GM19438 (cell line): ENCODE measurements around the gene SSC5D.
"Not testable (repeated sequence)": the region's sequence is repeated elsewhere in the genome, so short reads cannot be mapped to it uniquely, and the experiment has no call there.

Experiments
- ATAC-seq: cut with Tn5 transposase; IDR thresholded peaks from one replicate; pipeline ENCODE4 v1.9.1; 2021; ENCODE audit warnings: low read depth; ENCODE audit not compliant: unreplicated experiment

SSC5D gene

DNA sequence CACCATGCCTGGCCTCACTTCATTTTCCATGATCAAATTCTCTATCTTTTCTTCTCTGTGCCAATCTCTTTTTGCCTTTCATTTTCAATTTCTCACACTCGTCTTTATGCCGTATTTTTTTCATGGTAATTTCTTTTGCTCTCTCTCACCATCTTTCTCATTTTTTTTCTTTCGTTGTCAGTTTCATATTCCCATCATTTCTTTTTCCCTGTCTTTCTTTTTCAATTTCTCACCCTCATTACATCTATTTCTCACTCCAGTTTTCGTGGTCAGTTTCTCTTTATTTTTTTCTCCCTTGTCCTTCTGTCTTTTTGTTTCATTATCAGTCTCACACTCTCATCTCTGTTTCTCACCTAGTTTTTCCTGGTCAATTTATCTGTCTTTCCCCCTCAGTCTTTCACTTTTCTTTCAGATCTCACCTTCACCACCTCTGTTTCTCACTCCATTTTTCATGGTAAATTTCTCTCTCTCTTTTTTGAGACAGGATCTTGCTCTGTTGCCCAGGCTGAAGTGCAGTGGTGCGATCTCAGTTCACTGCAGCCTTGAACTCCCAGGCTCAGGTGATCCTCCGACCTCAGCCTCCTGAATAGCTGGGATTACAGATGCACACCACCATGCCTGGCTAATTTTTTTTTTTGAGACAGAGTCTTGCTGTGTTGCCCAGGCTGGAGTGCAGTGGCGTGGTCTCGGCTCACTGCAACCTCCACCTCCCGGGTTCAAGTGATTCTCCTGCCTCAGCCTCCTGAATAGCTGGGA lies 14.1 kb downstream of the SSC5D start:
- ATAC-seq = no peak

DNA sequence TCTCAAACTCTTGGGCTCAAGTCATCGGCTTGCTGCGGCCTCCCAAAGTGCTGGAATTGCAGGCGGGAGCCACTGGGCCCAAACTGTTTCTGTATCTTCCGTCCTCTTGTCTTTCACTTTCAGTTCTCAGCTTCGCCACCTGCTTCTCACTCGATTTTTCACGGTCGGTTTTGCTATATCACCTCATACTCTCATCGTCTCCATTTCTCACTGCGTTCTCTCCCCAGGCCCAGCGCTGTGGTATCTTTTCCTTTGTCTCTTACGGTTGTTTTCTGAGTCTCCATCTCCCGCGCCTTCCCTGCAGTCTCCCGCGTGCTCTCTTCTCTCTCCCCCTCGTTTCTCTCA lies 14.9 kb downstream of the SSC5D start:
- no peak for ATAC-seq

- ATAC-seq = peak; percentile 86
Measured at GRCh38 chr19:55503502-55504251, 15.4 kb downstream of the SSC5D start.

GRCh38 chr19:55504252-55504603 lies 16.0 kb downstream of the SSC5D start:
- ATAC-seq = no peak

DNA sequence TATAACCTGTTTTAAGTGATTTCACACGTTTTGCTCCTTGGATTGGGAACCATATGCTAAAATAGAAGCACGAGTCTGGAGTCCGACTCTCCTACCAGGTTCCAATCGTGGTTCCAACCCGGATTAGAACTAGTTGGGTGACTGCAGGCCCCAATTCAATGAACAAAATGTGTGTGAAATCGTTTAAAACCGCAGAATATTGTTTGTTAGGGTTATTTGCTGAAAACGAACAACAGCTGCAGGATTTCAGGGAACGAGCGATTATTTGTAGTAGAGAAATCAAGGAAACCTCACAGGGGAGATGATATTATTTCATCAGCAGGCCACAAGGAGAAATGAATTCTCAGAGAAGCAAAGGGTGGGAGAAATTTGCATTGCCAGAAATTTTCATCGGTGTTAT lies 16.7 kb downstream of the SSC5D start:
- ATAC-seq = no peak

- ATAC-seq = no peak
Measured at GRCh38 chr19:55508120-55508519, 19.9 kb downstream of the SSC5D start.

GRCh38 chr19:55516878-55517620 lies 28.8 kb downstream of the SSC5D start:
- peak; percentile 98 for ATAC-seq

DNA sequence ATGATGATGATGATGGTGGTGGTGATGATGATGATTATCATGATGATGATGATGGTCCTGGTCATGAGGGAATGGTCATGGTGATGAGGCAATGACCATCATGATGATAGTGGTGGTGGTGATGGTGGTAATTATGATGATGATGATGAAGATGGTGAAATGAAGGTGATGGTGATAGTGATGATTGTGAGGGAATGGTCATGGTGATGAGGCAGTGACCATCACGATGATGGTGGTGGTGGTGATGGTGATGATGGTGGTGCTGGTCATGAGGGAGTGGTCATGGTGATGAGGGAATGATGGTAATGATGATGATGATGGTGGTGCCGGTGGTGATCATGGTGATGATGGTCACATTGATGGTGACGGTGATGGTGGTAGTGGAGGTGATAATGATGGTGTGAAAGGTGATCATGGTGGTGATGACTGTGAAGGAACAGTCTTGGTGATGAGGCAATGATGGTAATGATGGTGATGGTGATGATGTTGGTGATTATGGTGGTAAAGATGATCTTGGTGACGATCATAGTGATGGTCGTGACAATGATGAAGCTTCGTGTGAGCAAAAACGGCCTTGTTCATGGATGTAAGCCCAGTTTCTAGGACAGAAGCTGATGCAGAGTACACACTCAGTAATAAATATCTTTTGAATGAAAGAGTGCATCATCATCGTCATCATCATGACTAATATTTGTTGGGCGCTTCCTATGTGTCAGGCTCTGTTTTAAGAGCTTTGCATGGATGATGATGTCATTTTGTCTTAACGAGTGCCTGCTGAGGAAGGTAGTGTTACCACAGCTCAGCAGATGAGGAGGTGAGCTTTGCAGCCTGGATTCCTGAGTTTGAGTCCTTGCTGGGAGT lies 31.4 kb downstream of the SSC5D start:
- no peak for ATAC-seq

- ATAC-seq = no peak
Measured at GRCh38 chr19:55520691-55521292, 32.6 kb downstream of the SSC5D start.

DNA sequence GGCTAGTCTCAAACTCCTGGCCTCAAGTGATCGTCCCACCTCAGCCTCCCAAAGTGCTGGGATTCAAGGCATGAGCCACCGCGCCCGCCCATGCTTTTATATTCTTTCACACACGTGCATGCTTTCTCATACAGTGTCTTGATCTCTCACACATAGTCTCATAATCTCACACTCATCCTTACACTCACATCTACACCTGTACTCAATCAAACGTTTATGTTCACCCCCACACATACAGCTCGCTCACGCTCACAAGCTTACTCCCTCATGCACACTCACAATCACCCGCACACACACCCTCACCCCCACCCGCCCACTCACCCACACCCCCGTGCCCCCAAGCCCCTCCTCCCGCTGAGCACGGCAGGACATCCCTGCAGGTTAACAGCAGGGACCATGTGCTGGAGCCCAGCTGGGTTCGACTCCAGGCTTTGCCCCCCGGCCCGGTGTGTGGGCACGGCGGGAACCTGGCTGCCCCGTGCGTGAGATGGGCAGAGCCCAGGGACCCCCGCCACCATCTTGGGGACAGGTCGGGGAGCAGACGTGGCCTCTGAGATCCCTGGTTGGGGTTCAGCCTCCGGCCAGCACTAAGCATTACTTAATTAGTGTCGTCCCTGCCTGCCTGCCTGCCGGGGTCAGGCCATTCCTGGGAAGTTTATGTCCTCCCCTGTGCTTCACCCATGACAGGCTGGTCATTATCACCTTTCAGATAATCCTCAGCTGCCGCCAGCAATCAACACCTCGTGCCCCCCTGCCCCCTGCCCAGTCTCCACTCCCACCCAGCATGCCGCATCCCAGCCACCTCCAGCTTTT lies 37.3 kb downstream of the SSC5D start:
- ATAC-seq = no peak

- no peak for ATAC-seq
Measured at GRCh38 chr19:55526216-55527196, 38.3 kb downstream of the SSC5D start.

GRCh38 chr19:55527197-55528029 lies 39.2 kb downstream of the SSC5D start:
- no peak for ATAC-seq

DNA sequence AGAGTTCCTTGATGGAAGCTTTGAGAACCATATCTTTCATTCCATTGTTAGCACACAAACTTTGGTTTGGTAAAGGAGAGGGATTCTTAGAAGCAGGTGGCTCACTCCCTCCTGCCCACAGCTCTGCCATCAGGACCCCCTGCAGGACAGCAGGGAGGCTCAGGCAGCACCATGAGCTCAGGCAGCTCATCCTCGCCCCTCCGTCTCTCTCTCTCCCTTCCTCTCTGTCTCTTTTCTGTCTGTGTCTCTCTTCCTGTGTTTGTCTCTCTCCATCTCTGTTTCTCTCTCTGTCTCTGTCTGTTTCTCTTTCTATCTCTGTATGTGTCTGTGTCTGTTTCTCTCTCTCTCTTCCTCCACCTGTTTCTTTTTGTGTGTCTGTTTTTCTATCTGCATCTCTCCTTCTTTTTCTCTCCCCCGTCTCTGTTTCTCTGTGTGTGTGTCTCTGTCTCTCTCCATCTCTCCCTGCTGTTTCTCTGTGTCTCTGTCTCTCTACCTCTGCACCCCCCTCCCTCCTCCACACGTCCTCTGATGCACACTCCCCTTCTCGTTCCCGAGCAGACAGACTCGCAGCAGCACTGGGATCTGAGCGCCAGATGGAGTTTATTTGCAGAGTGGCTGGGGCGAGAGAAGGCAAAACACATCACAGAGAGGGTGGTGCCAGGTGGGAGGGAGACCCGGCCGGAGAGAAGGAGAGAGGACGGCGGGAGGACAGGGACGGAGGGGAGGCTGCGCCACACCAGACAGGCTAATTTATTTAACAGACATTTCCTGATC lies 40.0 kb downstream of the SSC5D start:
- ATAC-seq = no peak

- no peak for ATAC-seq
Measured at GRCh38 chr19:55529636-55530234, 41.5 kb downstream of the SSC5D start.

DNA sequence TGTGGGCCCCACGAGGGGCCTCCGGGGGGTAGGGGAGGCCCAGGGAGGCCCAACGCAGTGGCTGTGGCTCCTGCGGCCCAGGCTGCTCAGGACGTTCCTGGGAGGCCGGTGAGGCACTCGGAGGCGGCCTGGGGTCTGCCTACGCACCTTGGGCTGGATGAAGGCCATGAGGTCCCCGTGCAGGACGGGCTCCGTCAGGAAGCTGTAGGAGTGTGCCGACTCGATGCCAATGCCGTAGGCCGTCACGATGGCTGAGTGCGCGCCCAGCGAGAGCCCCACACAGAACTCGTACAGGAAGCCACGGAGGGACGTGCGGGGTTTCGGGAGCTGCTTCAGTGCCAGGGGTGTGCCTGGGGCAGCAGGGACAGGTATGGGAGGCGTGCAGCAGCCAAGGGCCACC lies 42.8 kb downstream of the SSC5D start:
- ATAC-seq = no peak

- ATAC-seq = not testable (repeated sequence)
Measured at GRCh38 chr19:55534280-55534679, 46.0 kb downstream of the SSC5D start.
